Uterus (tissue), 4 donors: ENCODE results near the gene TRA2B. TPM values are rescaled to one million over a fixed set of nuclear protein-coding genes. Genes with fewer than 3 reads are reported as not detected.

Experiments
- DNase-seq, 2 donors: peaks; one replicate each; pipeline ENCODE4 v3.0.0-alpha.2; 2019 to 2020
- H3K27ac ChIP-seq, 2 donors: fragments of 200-600 bp; sonication (generic); 1 replicate in 1 of 2; 2 replicates in 1 of 2; pipeline ENCODE4 v1.5.1; 2016 to 2018
- H3K27me3 ChIP-seq, 2 donors: fragments of 200-600 bp; sonication (generic); one replicate each; pipeline ENCODE4 v1.5.1; 2018 to 2019; ENCODE audit warnings: control low read depth in 1 of 2
- H3K36me3 ChIP-seq, 2 donors: fragments of 200-600 bp; sonication (generic); one replicate each; pipeline ENCODE4 v1.5.1; 2019; ENCODE audit warnings: control low read depth in 1 of 2
- H3K4me1 ChIP-seq, 2 donors: fragments of 200-600 bp; sonication (generic); one replicate each; pipeline ENCODE4 v1.5.1; 2018 to 2019; ENCODE audit warnings: control low read depth in 1 of 2
- H3K4me3 ChIP-seq, 2 donors: fragments of 200-600 bp; sonication (generic); 1 replicate in 1 of 2; 2 replicates in 1 of 2; pipeline ENCODE4 v1.5.1; 2018 to 2019; ENCODE audit warnings: mild to moderate bottlenecking in 1 of 2
- H3K9me3 ChIP-seq, 2 donors: fragments of 200-600 bp; sonication (generic); one replicate each; pipeline ENCODE4 v1.5.1; 2019; ENCODE audit warnings: control low read depth in 1 of 2
- POLR2A ChIP-seq, 2 donors: fragments of 450-650 bp; IDR thresholded peaks; one replicate each; pipeline ENCODE4 v1.6.1; 2016; ENCODE audit warnings: antibody characterized with exemption in 2 of 2, mild to moderate bottlenecking in 1 of 2, moderate library complexity in 1 of 2
- intact Hi-C: fragments of 100-400 bp; cut with DNase I; formaldehyde crosslinking; loops from one replicate; pipeline ENCODE4 v1.15.1; 2023; ENCODE audit warnings: low total_unique reads
- total RNA-seq, 4 donors: library from RNA; depleted of rRNA in 3 of 4; stranded (reverse); fragments of >200 nt in 3 of 4; gene quantifications; one replicate each; pipeline versions ENCODE4 v1.1.0 to v1.2.4, GENCODE V29; 2014 to 2023
- TF ChIP-seq, protein P1 (sequence below), 4 experiments: fragments of 200-600 bp in 2 of 4; fragments of 450-650 bp in 2 of 4; sonication (generic) in 2 of 4; IDR thresholded peaks; one replicate each; pipeline ENCODE4 v1.5.1; 2016 to 2019; ENCODE audit warnings: antibody characterized with exemption in 4 of 4, mild to moderate bottlenecking in 2 of 4, moderate library complexity in 1 of 4
- donor health status: DM: yes; HTN: yes; CAD: no.

TRA2B gene
- total RNA-seq, 4 donors from 2014 or later: 33.8 to 425 (median 173) TPM

DNA sequence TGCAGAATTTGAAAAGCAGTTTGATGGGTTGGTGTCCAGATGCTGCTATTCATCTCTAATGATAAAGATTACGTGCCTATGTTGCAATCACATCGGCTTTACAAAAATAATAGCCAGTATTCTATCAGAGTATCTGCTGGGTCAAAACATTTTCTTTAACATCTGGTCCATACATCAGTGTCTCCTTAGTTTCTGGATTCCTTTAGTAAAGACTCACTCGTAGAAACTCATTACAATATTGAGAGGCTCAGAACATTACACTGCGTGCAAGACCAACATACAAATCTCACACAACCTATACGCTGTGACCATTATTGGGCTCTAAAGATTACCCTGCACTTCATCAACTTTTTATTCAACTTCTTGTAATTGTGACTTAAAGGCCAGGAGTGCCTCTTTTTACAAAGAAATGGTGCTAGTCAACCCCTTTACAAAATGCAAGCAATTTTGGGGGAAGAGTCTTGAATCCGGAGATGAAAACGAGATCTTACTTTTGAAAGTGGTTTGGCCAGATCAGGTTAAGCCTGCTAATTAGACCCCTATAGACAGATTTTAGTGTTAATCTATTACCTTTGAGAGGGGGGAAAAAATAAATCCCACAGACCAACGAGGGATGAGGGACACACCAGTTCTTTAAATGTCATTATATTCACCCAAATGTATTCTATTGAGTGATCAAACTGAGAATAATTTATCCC is 2.9 kb downstream of the TRA2B start:
- TF ChIP-seq, protein P1, sequence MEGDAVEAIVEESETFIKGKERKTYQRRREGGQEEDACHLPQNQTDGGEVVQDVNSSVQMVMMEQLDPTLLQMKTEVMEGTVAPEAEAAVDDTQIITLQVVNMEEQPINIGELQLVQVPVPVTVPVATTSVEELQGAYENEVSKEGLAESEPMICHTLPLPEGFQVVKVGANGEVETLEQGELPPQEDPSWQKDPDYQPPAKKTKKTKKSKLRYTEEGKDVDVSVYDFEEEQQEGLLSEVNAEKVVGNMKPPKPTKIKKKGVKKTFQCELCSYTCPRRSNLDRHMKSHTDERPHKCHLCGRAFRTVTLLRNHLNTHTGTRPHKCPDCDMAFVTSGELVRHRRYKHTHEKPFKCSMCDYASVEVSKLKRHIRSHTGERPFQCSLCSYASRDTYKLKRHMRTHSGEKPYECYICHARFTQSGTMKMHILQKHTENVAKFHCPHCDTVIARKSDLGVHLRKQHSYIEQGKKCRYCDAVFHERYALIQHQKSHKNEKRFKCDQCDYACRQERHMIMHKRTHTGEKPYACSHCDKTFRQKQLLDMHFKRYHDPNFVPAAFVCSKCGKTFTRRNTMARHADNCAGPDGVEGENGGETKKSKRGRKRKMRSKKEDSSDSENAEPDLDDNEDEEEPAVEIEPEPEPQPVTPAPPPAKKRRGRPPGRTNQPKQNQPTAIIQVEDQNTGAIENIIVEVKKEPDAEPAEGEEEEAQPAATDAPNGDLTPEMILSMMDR (IDR thresholded peaks at IDR 0.05): no peak
- TF ChIP-seq POLR2A (IDR thresholded peaks at IDR 0.05): no peak
- Histone ChIP-seq H3K27me3 (no peaks in the 10 kb centered on the region), H3K4me3 (peak overlapping the region; percentile 99 to 100), H3K27ac (peak overlapping the region; percentile 100), H3K4me1 (peaks cover 6 to 10% of the 10 kb centered on the region in 2 donors), H3K9me3 (no peaks in the 10 kb centered on the region), H3K36me3 (no peaks in the 10 kb centered on the region)
- intact Hi-C loops: loop anchor here (10.0 kb wide), 1 partner anchor 870 kb away; the partner anchor contains the start of gene RFC4
- no peak for DNase-seq

DNA sequence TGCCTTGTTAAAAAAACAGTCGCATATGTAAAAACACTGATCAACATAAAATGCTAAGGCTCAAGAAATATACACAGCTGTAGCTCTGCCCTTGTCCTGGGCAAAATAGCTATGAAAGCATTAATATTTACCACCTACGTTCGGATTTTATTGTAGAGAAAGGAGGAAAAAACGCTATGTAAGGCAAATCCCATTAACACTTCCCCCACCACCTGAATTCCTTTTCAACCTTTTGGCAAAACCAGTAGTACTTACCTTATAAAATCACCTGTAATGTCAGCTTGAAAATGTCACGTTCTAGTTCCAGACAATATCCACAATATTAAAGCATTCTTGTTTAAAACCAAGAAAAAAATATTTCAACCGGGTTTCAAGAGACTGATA is 3.6 kb downstream of the TRA2B start:
- Histone ChIP-seq H3K4me1 (peaks cover 8 to 10% of the 10 kb centered on the region in 2 donors), H3K9me3 (no peaks in the 10 kb centered on the region), H3K36me3 (no peaks in the 10 kb centered on the region), H3K27ac (peak overlapping the region in 1 of 2 donors; percentile 100), H3K4me3 (peak overlapping the region; percentile 99 to 100), H3K27me3 (no peaks in the 10 kb centered on the region)
- no peak for DNase-seq
- TF ChIP-seq, protein P1 (IDR thresholded peaks at IDR 0.05): no peak
- TF ChIP-seq POLR2A (IDR thresholded peaks at IDR 0.05): no peak
- intact Hi-C loops: loop anchor here (10.0 kb wide), 1 partner anchor 871 kb away; the partner anchor contains the start of gene RFC4

DNA sequence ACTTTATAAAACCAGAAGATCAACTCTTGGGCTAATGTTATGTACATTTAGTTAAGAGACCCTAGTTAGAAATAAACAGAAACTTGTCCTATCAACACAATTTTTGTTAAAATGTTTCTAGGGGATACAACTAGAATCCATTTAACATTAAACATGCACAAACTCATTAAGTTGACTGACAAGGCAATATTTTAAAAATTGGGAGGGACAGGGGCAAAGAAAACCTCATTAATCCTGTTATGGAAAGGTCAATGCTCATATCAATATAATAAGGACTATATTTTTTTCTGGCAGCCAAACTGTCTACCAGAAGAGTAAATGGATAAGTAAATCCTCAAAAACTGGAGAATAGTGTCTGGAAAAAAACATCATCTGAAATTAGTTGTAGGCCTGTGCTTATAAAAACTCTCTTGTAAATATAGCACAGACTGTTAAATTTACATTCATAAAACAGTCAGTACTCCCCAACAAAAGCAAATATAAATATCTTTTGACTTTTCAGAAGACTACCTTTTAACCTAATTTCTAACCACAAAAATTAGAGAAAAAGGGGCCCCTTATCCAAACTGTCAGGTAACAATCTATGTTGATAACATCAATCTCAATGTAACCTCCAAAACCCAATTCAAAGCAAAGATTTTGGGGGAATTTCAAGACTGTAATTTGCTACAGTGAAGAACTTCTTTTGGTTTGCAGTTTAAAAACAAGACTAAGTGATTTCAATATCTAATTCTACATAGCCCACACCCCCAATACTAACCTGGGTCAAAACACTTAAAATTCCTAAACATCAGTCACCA is 4.2 kb downstream of the TRA2B start:
- Histone ChIP-seq H3K9me3 (no peaks in the 10 kb centered on the region), H3K36me3 (no peaks in the 10 kb centered on the region), H3K27me3 (no peaks in the 10 kb centered on the region), H3K27ac (peak overlapping the region in 1 of 2 donors; percentile 100), H3K4me1 (peaks cover 8 to 14% of the 10 kb centered on the region in 2 donors), H3K4me3 (peak overlapping the region; percentile 99 to 100)
- DNase-seq: no peak
- intact Hi-C loops: loop anchor here (10.0 kb wide), 1 partner anchor 871 kb away; the partner anchor contains the start of gene RFC4
- no peak for TF ChIP-seq POLR2A (IDR thresholded peaks at IDR 0.05)
- TF ChIP-seq, protein P1 (IDR thresholded peaks at IDR 0.05): no peak

DNA sequence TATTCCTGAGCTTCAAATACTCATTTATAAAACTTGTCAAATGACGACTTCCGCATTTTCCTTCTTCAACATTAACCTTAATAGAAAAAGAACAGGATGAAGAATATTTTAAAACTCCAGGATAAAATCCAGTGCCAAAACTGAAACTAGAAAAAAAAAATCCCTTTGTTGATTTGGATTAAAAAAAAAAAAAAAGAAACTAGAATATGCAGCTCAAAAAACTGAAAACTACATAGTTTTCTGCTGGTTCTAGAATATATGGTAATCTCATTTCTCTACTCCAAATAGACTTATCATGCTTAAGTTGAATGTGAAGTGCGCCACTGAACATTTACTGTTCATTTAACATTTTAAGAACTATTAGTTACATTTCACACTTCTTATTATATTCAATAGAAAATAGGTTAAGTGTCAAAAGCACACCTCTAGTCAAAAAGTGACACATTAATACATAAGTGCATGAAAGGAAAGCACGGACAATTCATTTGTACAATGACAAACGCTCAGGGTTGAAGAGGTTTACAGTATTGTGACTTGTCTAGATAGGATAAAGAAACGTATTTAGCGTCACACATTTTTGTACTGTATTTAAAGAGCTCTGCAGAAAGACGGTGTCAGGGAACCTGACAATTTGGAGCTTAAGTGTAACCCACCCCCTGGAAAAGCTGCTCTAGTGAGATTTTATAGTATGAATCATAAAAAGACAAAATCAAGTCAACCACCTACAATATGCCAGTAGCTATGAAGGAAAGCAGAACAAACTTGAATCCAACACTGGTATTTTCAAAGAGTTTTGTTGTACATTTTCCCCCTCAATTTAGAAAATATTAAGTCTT is 5.8 kb downstream of the TRA2B start:
- H3K27ac ChIP-seq: peak overlapping the region in 1 of 2 donors; percentile 100
- H3K27me3 ChIP-seq: no peaks in the 10 kb centered on the region
- no peak for DNase-seq
- peaks cover 16 to 23% of the 10 kb centered on the region in 2 donors for H3K4me1 ChIP-seq
- no peaks in the 10 kb centered on the region for H3K9me3 ChIP-seq
- H3K36me3 ChIP-seq: no peaks in the 10 kb centered on the region
- peak overlapping the region in 1 of 2 donors; percentile 4 for H3K4me3 ChIP-seq
- intact Hi-C loops: loop anchor here (10.0 kb wide), 1 partner anchor 873 kb away; the partner anchor contains the start of gene RFC4
- TF ChIP-seq, protein P1 (IDR thresholded peaks at IDR 0.05): no peak
